SK-N-SH treated with all-trans-retinoic acid at 6 μM for 48 hours (cell line): Measurements from ENCODE around the gene ADO.

Experiments used
- ATAC-seq: fragments of 200-7000 bp; cut with Tn5 transposase; 3 replicates; pipeline ENCODE4 v1.9.1; 2020; ENCODE audit warnings: mild to moderate bottlenecking, moderate library complexity
- ARNTL ChIP-seq: fragments of 450-650 bp; formaldehyde crosslinking; IDR thresholded peaks from 2 replicates; pipeline ENCODE4 v1.5.0; 2020; ENCODE audit warnings: low read depth, mild to moderate bottlenecking, moderate library complexity, borderline replicate concordance
- BACH2 ChIP-seq: fragments of 250-450 bp; sonication (Bioruptor Pico); IDR thresholded peaks from 2 replicates; pipeline ENCODE4 v1.9.0; 2021; ENCODE audit warnings: mild to moderate bottlenecking, borderline replicate concordance
- CSDC2 ChIP-seq: fragments of 250-450 bp; sonication (Bioruptor Pico); IDR thresholded peaks from 2 replicates; pipeline ENCODE4 v1.5.0; 2020; ENCODE audit warnings: mild to moderate bottlenecking, moderate library complexity
- ESRRG ChIP-seq: fragments of 250-450 bp; sonication (Bioruptor Pico); IDR thresholded peaks from 2 replicates; pipeline ENCODE4 v1.6.1; 2021; ENCODE audit warnings: mild to moderate bottlenecking
- GLIS3 ChIP-seq: fragments of 250-450 bp; sonication (Bioruptor Pico); IDR thresholded peaks from 2 replicates; pipeline ENCODE4 v1.5.0; 2020; ENCODE audit warnings: mild to moderate bottlenecking, moderate library complexity
- ISL1 ChIP-seq: fragments of 250-450 bp; sonication (Bioruptor Pico); IDR thresholded peaks from 2 replicates; pipeline ENCODE4 v2.1.2; 2022; ENCODE audit warnings: mild to moderate bottlenecking, moderate library complexity
- OSR1 ChIP-seq: fragments of 250-450 bp; sonication (Bioruptor Pico); IDR thresholded peaks from 2 replicates; pipeline ENCODE4 v1.8.0; 2022; ENCODE audit warnings: moderate library complexity, mild to moderate bottlenecking, inconsistent platforms
- POU6F1 ChIP-seq: fragments of 250-450 bp; sonication (Bioruptor Pico); IDR thresholded peaks from 2 replicates; pipeline ENCODE4 v1.8.0; 2021; ENCODE audit warnings: low read depth, mild to moderate bottlenecking, moderate library complexity, borderline replicate concordance
- PPARA ChIP-seq: fragments of 250-450 bp; sonication (Bioruptor Pico); IDR thresholded peaks from 2 replicates; pipeline ENCODE4 v1.5.0; 2020; ENCODE audit warnings: mild to moderate bottlenecking, borderline replicate concordance
- RARB ChIP-seq: fragments of 250-450 bp; sonication (Bioruptor Pico); IDR thresholded peaks from 2 replicates; pipeline ENCODE4 v1.8.0; 2021; ENCODE audit warnings: mild to moderate bottlenecking, moderate library complexity
- SNAI2 ChIP-seq: fragments of 250-450 bp; sonication (Bioruptor Pico); IDR thresholded peaks from 2 replicates; pipeline ENCODE4 v1.5.0; 2020; ENCODE audit warnings: mild to moderate bottlenecking, moderate library complexity
- TCF4 ChIP-seq: fragments of 250-450 bp; sonication (Bioruptor Pico); IDR thresholded peaks from 2 replicates; pipeline ENCODE4 v1.8.0; 2021; ENCODE audit warnings: mild to moderate bottlenecking, moderate library complexity, borderline replicate concordance
- ZC3H10 ChIP-seq: fragments of 250-450 bp; sonication (Bioruptor Pico); IDR thresholded peaks from 2 replicates; pipeline ENCODE4 v1.5.1; 2021; ENCODE audit warnings: mild to moderate bottlenecking, moderate library complexity
- ZFP3 ChIP-seq: fragments of 250-450 bp; sonication (Bioruptor Pico); IDR thresholded peaks from 2 replicates; pipeline ENCODE4 v1.5.0; 2020; ENCODE audit warnings: mild to moderate bottlenecking, moderate library complexity
- ZFP30 ChIP-seq: fragments of 450-650 bp; formaldehyde crosslinking; IDR thresholded peaks from 2 replicates; pipeline ENCODE4 v1.5.0; 2022; ENCODE audit warnings: mild to moderate bottlenecking, moderate library complexity
- ZNF565 ChIP-seq: fragments of 450-650 bp; formaldehyde crosslinking; conservative IDR thresholded peaks from 2 replicates; pipeline ENCODE4 v1.5.0; 2020; ENCODE audit warnings: low read depth, mild to moderate bottlenecking, moderate library complexity
- ZNF70 ChIP-seq: fragments of 450-650 bp; formaldehyde crosslinking; IDR thresholded peaks from 2 replicates; pipeline ENCODE4 v1.5.0; 2020; ENCODE audit warnings: mild to moderate bottlenecking, moderate library complexity
- ZNF8 ChIP-seq: fragments of 450-650 bp; formaldehyde crosslinking; IDR thresholded peaks from 2 replicates; pipeline ENCODE4 v1.5.0; 2020; ENCODE audit warnings: mild to moderate bottlenecking, moderate library complexity
- TF ChIP-seq, protein P1 (sequence below): fragments of 250-450 bp; sonication (Bioruptor Pico); IDR thresholded peaks from 2 replicates; pipeline ENCODE4 v1.5.1; 2021; ENCODE audit warnings: mild to moderate bottlenecking, moderate library complexity
- TF ChIP-seq, protein P2 (sequence below): fragments of 250-450 bp; sonication (Bioruptor Pico); IDR thresholded peaks from 2 replicates; pipeline ENCODE4 v1.8.0; 2020; ENCODE audit warnings: mild to moderate bottlenecking, moderate library complexity, borderline replicate concordance
- TF ChIP-seq, protein P3 (sequence below): fragments of 250-450 bp; sonication (Bioruptor Pico); IDR thresholded peaks from 2 replicates; pipeline ENCODE4 v1.5.0; 2020; ENCODE audit warnings: mild to moderate bottlenecking, moderate library complexity

Gene ADO

GRCh38 chr10:62831346-62831745 is 26.8 kb downstream of the ADO start:
- ATAC-seq: peak; percentile 63
- no peak for TF ChIP-seq SNAI2

- no peak for ATAC-seq
- TF ChIP-seq, protein P1, sequence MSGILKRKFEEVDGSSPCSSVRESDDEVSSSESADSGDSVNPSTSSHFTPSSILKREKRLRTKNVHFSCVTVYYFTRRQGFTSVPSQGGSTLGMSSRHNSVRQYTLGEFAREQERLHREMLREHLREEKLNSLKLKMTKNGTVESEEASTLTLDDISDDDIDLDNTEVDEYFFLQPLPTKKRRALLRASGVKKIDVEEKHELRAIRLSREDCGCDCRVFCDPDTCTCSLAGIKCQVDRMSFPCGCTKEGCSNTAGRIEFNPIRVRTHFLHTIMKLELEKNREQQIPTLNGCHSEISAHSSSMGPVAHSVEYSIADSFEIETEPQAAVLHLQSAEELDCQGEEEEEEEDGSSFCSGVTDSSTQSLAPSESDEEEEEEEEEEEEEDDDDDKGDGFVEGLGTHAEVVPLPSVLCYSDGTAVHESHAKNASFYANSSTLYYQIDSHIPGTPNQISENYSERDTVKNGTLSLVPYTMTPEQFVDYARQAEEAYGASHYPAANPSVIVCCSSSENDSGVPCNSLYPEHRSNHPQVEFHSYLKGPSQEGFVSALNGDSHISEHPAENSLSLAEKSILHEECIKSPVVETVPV (CRISPR knock-in tag): no peak
- no peak for TF ChIP-seq PPARA (CRISPR knock-in tag)
- TF ChIP-seq ZNF70: no peak
- TF ChIP-seq ISL1 (CRISPR knock-in tag): no peak
- no peak for TF ChIP-seq ESRRG (CRISPR knock-in tag)
- no peak for TF ChIP-seq GLIS3 (CRISPR knock-in tag)
- TF ChIP-seq ZNF8 (CRISPR knock-in tag): no peak
- no peak for TF ChIP-seq BACH2 (CRISPR knock-in tag)
- TF ChIP-seq ZFP3: no peak
Observed at GRCh38 chr10:62839590-62839989, 35.1 kb downstream of the ADO start.

GRCh38 chr10:62842983-62843382 is 38.5 kb downstream of the ADO start:
- no peak for ATAC-seq
- no peak for TF ChIP-seq ARNTL (CRISPR knock-in tag)
- no peak for TF ChIP-seq ISL1 (CRISPR knock-in tag)
- no peak for TF ChIP-seq GLIS3 (CRISPR knock-in tag)

GRCh38 chr10:62843600-62843999 is 39.1 kb downstream of the ADO start:
- ATAC-seq: no peak
- TF ChIP-seq, protein P2, sequence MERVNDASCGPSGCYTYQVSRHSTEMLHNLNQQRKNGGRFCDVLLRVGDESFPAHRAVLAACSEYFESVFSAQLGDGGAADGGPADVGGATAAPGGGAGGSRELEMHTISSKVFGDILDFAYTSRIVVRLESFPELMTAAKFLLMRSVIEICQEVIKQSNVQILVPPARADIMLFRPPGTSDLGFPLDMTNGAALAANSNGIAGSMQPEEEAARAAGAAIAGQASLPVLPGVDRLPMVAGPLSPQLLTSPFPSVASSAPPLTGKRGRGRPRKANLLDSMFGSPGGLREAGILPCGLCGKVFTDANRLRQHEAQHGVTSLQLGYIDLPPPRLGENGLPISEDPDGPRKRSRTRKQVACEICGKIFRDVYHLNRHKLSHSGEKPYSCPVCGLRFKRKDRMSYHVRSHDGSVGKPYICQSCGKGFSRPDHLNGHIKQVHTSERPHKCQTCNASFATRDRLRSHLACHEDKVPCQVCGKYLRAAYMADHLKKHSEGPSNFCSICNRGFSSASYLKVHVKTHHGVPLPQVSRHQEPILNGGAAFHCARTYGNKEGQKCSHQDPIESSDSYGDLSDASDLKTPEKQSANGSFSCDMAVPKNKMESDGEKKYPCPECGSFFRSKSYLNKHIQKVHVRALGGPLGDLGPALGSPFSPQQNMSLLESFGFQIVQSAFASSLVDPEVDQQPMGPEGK (CRISPR knock-in tag): no peak
- TF ChIP-seq ESRRG (CRISPR knock-in tag) (no peak), BACH2 (CRISPR knock-in tag) (no peak), OSR1 (CRISPR knock-in tag) (no peak), ZFP30 (CRISPR knock-in tag) (no peak), ZNF70 (no peak), PPARA (CRISPR knock-in tag) (no peak), SNAI2 (no peak), RARB (CRISPR knock-in tag) (no peak), ZNF8 (CRISPR knock-in tag) (no peak), TCF4 (no peak), POU6F1 (no peak), GLIS3 (CRISPR knock-in tag) (no peak), ARNTL (CRISPR knock-in tag) (no peak), CSDC2 (CRISPR knock-in tag) (no peak), ZC3H10 (CRISPR knock-in tag) (no peak), ZFP3 (no peak), ZNF565 (CRISPR knock-in tag) (no peak)
- TF ChIP-seq, protein P3, sequence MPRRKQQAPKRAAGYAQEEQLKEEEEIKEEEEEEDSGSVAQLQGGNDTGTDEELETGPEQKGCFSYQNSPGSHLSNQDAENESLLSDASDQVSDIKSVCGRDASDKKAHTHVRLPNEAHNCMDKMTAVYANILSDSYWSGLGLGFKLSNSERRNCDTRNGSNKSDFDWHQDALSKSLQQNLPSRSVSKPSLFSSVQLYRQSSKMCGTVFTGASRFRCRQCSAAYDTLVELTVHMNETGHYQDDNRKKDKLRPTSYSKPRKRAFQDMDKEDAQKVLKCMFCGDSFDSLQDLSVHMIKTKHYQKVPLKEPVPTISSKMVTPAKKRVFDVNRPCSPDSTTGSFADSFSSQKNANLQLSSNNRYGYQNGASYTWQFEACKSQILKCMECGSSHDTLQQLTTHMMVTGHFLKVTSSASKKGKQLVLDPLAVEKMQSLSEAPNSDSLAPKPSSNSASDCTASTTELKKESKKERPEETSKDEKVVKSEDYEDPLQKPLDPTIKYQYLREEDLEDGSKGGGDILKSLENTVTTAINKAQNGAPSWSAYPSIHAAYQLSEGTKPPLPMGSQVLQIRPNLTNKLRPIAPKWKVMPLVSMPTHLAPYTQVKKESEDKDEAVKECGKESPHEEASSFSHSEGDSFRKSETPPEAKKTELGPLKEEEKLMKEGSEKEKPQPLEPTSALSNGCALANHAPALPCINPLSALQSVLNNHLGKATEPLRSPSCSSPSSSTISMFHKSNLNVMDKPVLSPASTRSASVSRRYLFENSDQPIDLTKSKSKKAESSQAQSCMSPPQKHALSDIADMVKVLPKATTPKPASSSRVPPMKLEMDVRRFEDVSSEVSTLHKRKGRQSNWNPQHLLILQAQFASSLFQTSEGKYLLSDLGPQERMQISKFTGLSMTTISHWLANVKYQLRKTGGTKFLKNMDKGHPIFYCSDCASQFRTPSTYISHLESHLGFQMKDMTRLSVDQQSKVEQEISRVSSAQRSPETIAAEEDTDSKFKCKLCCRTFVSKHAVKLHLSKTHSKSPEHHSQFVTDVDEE (CRISPR knock-in tag): no peak
